GM12865 (cell line): Measurements from ENCODE around the gene MIGA2.

Experiments
- DNase-seq: peaks from one replicate; pipeline ENCODE4 v3.0.0; 2010; ENCODE audit warnings: low read depth
- H3K4me3 ChIP-seq: 2 replicates; pipeline ENCODE4 v1.5.1; 2011; ENCODE audit warnings: mild to moderate bottlenecking, low read depth, low read length, control low read depth
- CTCF ChIP-seq: IDR thresholded peaks from 2 replicates; pipeline ENCODE4 v1.5.1; 2011; ENCODE audit warnings: low read length, control low read depth, low read depth, inconsistent platforms; ENCODE audit not compliant: insufficient read depth; ENCODE audit errors: missing control alignments

MIGA2 gene

GRCh38 chr9:129121483-129121882, 85.1 kb downstream of the MIGA2 start:
- TF ChIP-seq CTCF = no peak
- H3K4me3 ChIP-seq = no peak overlapping the region
- no peak for DNase-seq
